MM.1S (cell line): ENCODE measurements around the gene MUC5B.

ENCODE experiments used
- DNase-seq: peaks from one replicate; pipeline ENCODE4 v3.0.0-alpha.2; 2015
- H2AFZ ChIP-seq: fragments of 300-600 bp; sonication (generic); 2 replicates; pipeline ENCODE4 v1.6.0; 2016; ENCODE audit warnings: antibody characterized with exemption, low read length
- H3F3A ChIP-seq: fragments of 300-600 bp; sonication (generic); 2 replicates; pipeline ENCODE4 v1.6.1; 2016; ENCODE audit warnings: mild to moderate bottlenecking, antibody characterized with exemption, low read length, moderate library complexity, mixed read lengths; ENCODE audit not compliant: insufficient read depth
- H3K27ac ChIP-seq: fragments of 300-600 bp; sonication (generic); 2 replicates; pipeline ENCODE4 v1.5.1; 2016; ENCODE audit warnings: mild to moderate bottlenecking, low read length
- H3K27me3 ChIP-seq: fragments of 300-600 bp; sonication (generic); replicated peaks from 2 replicates; pipeline ENCODE4 v1.6.0; 2016; ENCODE audit warnings: low read length; ENCODE audit not compliant: insufficient read depth
- H3K36me3 ChIP-seq: fragments of 300-600 bp; sonication (generic); replicated peaks from 2 replicates; pipeline ENCODE4 v1.6.1; 2016; ENCODE audit warnings: mild to moderate bottlenecking, low read length, mixed read lengths; ENCODE audit not compliant: insufficient read depth
- H3K4me1 ChIP-seq: fragments of 300-600 bp; sonication (generic); 2 replicates; pipeline ENCODE4 v1.6.1; 2016; ENCODE audit warnings: low read length, mixed read lengths
- H3K4me2 ChIP-seq: fragments of 300-600 bp; sonication (generic); 2 replicates; pipeline ENCODE4 v1.6.0; 2016; ENCODE audit warnings: low read depth, low read length
- H3K4me3 ChIP-seq: fragments of 300-600 bp; sonication (generic); 2 replicates; pipeline ENCODE4 v1.5.1; 2016; ENCODE audit warnings: low read length, mixed read lengths
- H3K79me2 ChIP-seq: fragments of 300-600 bp; sonication (generic); 2 replicates; pipeline ENCODE4 v1.6.1; 2016; ENCODE audit warnings: mixed run types, low read length, mixed read lengths
- H3K9ac ChIP-seq: fragments of 300-600 bp; sonication (generic); 2 replicates; pipeline ENCODE4 v1.6.1; 2016; ENCODE audit warnings: low read length, mixed read lengths
- H3K9me2 ChIP-seq: fragments of 300-600 bp; sonication (generic); replicated peaks from 2 replicates; pipeline ENCODE4 v1.6.1; 2016; ENCODE audit warnings: mild to moderate bottlenecking, low read length, mixed read lengths; ENCODE audit not compliant: insufficient read depth
- H3K9me3 ChIP-seq: fragments of 300-600 bp; sonication (generic); replicated peaks from 2 replicates; pipeline ENCODE4 v1.6.1; 2016; ENCODE audit warnings: mild to moderate bottlenecking, low read length, mixed read lengths; ENCODE audit not compliant: insufficient read depth
- H4K20me1 ChIP-seq: fragments of 300-600 bp; sonication (generic); 2 replicates; pipeline ENCODE4 v1.6.1; 2016; ENCODE audit warnings: mild to moderate bottlenecking, low read length, moderate library complexity, mixed read lengths; ENCODE audit not compliant: insufficient read depth
- CTCF ChIP-seq: fragments of 300-600 bp; sonication (generic); IDR thresholded peaks from 2 replicates; pipeline ENCODE4 v1.5.1; 2016; ENCODE audit warnings: antibody characterized with exemption, low read length, mixed read lengths
- EZH2 ChIP-seq: fragments of 300-600 bp; sonication (generic); optimal IDR thresholded peaks from 2 replicates; pipeline ENCODE3; 2017; ENCODE audit warnings: low read depth, mild to moderate bottlenecking, antibody characterized with exemption, low read length, mixed read lengths
- EZH2phosphoT487 ChIP-seq: fragments of 300-600 bp; sonication (generic); IDR thresholded peaks from 2 replicates; pipeline ENCODE4 v1.6.1; 2018; ENCODE audit warnings: antibody characterized with exemption, low read length

The MUC5B gene

GRCh38 chr11:1231396-1232020, 8.6 kb downstream of the MUC5B start:
- Histone ChIP-seq H3K9me2 (no peaks in the 10 kb centered on the region), H3K9me3 (no peaks in the 10 kb centered on the region), H3K4me3 (no peak overlapping the region), H2AFZ (no peak overlapping the region), H3K27ac (no peak overlapping the region), H3K9ac (no peak overlapping the region), H3K4me2 (no peak overlapping the region), H3K4me1 (no peaks in the 10 kb centered on the region), H3K36me3 (no peaks in the 10 kb centered on the region), H3K27me3 (peaks cover 74% of the 10 kb centered on the region), H3K79me2 (no peaks in the 10 kb centered on the region), H4K20me1 (no peaks in the 10 kb centered on the region), H3F3A (no peaks in the 10 kb centered on the region)
- no peak for DNase-seq
- TF ChIP-seq EZH2 (no peak), CTCF (no peak), EZH2phosphoT487 (no peak)

- no peak overlapping the region for H2AFZ ChIP-seq
- H3F3A ChIP-seq, result no peaks in the 10 kb centered on the region
- H3K9ac ChIP-seq, result no peak overlapping the region
- H3K4me2 ChIP-seq, result no peak overlapping the region
- no peaks in the 10 kb centered on the region for H3K9me3 ChIP-seq
- no peaks in the 10 kb centered on the region for H4K20me1 ChIP-seq
- no peak for TF ChIP-seq EZH2phosphoT487
- TF ChIP-seq EZH2, result no peak
- TF ChIP-seq CTCF, result no peak
- H3K4me3 ChIP-seq, result no peak overlapping the region
- no peaks in the 10 kb centered on the region for H3K79me2 ChIP-seq
- H3K27ac ChIP-seq, result no peak overlapping the region
- H3K36me3 ChIP-seq, result no peaks in the 10 kb centered on the region
- no peaks in the 10 kb centered on the region for H3K4me1 ChIP-seq
- DNase-seq, result no peak
- no peaks in the 10 kb centered on the region for H3K9me2 ChIP-seq
- H3K27me3 ChIP-seq, result peaks cover 77% of the 10 kb centered on the region
Measured at GRCh38 chr11:1232021-1232882, 9.4 kb downstream of the MUC5B start.

GRCh38 chr11:1232883-1233321, 10.0 kb downstream of the MUC5B start:
- no peak overlapping the region for H2AFZ ChIP-seq
- no peaks in the 10 kb centered on the region for H3K36me3 ChIP-seq
- no peaks in the 10 kb centered on the region for H3K79me2 ChIP-seq
- DNase-seq, result no peak
- H4K20me1 ChIP-seq, result no peaks in the 10 kb centered on the region
- H3K9me2 ChIP-seq, result no peaks in the 10 kb centered on the region
- H3K27ac ChIP-seq, result no peak overlapping the region
- no peaks in the 10 kb centered on the region for H3K4me1 ChIP-seq
- no peaks in the 10 kb centered on the region for H3K9me3 ChIP-seq
- no peak overlapping the region for H3K4me3 ChIP-seq
- no peak overlapping the region for H3K4me2 ChIP-seq
- H3K27me3 ChIP-seq, result peaks cover 80% of the 10 kb centered on the region
- TF ChIP-seq EZH2 (no peak), EZH2phosphoT487 (no peak), CTCF (no peak)
- H3K9ac ChIP-seq, result no peak overlapping the region
- no peaks in the 10 kb centered on the region for H3F3A ChIP-seq
